ENCODE measurements around the gene LDAF1.

- TF ChIP-seq POLR2A (IDR thresholded peaks at IDR 0.05) (no peak), CTCF (IDR thresholded peaks at IDR 0.05) (no peak)
These were observed 65.3 kb downstream of the LDAF1 start for GRCh38 chr16:21223787-21224186.
